Nephron progenitor cell (in vitro differentiated cells): ENCODE data around the gene PHACTR4.

Source experiments
- DNase-seq: peaks from one replicate; pipeline ENCODE4 v3.0.0; 2021
- H3K27ac Mint-ChIP-seq: 2 replicates; pipeline ENCODE4 v1.8.0; 2021; ENCODE audit warnings: mild to moderate bottlenecking, moderate library complexity, mixed read lengths
- H3K27me3 Mint-ChIP-seq: 2 replicates; pipeline ENCODE4 v1.8.0; 2021; ENCODE audit warnings: mild to moderate bottlenecking, low read depth, mixed read lengths; ENCODE audit not compliant: poor library complexity
- H3K36me3 Mint-ChIP-seq: 2 replicates; pipeline ENCODE4 v1.8.0; 2021; ENCODE audit warnings: low read depth, mixed read lengths
- H3K4me1 Mint-ChIP-seq: 2 replicates; pipeline ENCODE4 v1.8.0; 2021; ENCODE audit warnings: mixed read lengths
- H3K4me3 Mint-ChIP-seq: 2 replicates; pipeline ENCODE4 v1.8.0; 2021; ENCODE audit warnings: mild to moderate bottlenecking, moderate library complexity, mixed read lengths
- H3K9me3 Mint-ChIP-seq: 2 replicates; pipeline ENCODE4 v1.8.0; 2021; ENCODE audit warnings: mild to moderate bottlenecking, moderate library complexity, mixed read lengths
- TF ChIP-seq, protein P1 (sequence below): fragments of 200-600 bp; sonication (generic); IDR thresholded peaks from 2 replicates; pipeline ENCODE4 v1.5.0; 2021; ENCODE audit warnings: antibody characterized with exemption

The PHACTR4 gene

DNA sequence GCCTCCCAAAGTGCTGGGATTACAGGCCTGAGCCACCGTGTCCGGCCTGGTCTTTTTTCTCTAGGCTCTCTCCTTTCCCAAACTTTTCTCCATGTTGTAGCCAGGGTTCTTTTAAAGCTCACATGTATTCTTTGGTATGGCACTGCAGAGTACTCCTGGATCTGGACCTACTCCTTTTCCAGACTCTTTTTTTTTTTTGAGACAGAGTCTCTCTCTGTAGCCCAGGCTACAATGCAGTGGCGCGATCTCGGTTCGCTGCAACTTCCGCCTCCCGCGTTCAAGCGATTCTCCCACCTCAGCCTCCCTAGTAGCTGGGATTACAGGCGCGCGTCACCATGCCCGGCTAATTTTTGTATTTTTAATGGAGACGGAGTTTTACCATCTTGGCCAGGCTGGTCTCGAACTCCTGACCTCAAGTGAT lies 41.3 kb upstream of the PHACTR4 start:
- peaks cover 13% of the 10 kb centered on the region for H3K27me3 Mint-ChIP-seq
- peaks cover 16% of the 10 kb centered on the region for H3K36me3 Mint-ChIP-seq
- H3K4me1 Mint-ChIP-seq = peaks cover 20% of the 10 kb centered on the region
- no peaks in the 10 kb centered on the region for H3K9me3 Mint-ChIP-seq
- H3K4me3 Mint-ChIP-seq = peak overlapping the region; percentile 94
- no peak for DNase-seq
- peak overlapping the region; percentile 98 for H3K27ac Mint-ChIP-seq
- TF ChIP-seq, protein P1, sequence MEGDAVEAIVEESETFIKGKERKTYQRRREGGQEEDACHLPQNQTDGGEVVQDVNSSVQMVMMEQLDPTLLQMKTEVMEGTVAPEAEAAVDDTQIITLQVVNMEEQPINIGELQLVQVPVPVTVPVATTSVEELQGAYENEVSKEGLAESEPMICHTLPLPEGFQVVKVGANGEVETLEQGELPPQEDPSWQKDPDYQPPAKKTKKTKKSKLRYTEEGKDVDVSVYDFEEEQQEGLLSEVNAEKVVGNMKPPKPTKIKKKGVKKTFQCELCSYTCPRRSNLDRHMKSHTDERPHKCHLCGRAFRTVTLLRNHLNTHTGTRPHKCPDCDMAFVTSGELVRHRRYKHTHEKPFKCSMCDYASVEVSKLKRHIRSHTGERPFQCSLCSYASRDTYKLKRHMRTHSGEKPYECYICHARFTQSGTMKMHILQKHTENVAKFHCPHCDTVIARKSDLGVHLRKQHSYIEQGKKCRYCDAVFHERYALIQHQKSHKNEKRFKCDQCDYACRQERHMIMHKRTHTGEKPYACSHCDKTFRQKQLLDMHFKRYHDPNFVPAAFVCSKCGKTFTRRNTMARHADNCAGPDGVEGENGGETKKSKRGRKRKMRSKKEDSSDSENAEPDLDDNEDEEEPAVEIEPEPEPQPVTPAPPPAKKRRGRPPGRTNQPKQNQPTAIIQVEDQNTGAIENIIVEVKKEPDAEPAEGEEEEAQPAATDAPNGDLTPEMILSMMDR = no peak

DNA sequence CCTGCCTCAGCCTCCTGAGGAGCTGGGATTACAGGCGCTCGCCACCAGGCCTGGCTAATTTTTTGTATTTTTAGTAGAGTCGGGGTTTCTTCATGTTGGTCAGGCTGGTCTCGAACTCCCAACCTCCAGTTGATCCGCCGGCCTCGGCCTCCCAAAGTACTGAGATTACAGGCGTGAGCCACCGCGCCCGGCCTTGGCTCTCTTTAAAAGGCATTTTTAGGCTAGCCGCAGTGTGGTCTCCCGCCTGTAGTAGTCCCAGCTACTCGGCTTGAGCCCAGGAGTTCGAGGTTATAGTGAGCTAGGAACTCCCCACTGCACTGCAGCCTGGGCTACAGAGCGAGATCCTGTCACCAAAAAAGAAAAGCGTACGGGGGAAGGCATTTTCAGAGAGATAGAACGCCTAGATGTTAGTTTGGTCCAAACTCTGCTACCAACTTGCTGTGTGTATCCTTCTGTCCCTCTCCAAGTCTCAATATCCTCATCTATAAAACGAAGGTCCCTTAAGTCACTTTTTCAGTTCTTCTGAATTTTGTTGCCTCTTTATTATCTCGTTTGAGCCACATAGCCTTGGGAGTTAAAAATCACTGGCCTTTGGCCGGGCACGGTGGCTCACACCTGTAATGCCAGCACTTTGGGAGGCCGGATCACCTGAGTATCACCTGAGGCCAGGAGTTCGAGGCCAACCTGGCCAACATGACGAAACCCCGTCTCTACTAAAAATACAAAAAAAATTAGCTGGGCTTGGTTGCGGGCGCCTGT lies 40.0 kb upstream of the PHACTR4 start:
- DNase-seq = peak; percentile 21
- no peaks in the 10 kb centered on the region for H3K9me3 Mint-ChIP-seq
- H3K27me3 Mint-ChIP-seq = peaks cover 6% of the 10 kb centered on the region
- H3K36me3 Mint-ChIP-seq = peaks cover 22% of the 10 kb centered on the region
- peak overlapping the region; percentile 98 for H3K27ac Mint-ChIP-seq
- peak overlapping the region; percentile 94 for H3K4me3 Mint-ChIP-seq
- TF ChIP-seq, protein P1 = no peak
- H3K4me1 Mint-ChIP-seq = peaks cover 20% of the 10 kb centered on the region

- no peaks in the 10 kb centered on the region for H3K4me1 Mint-ChIP-seq
- H3K27me3 Mint-ChIP-seq = no peaks in the 10 kb centered on the region
- H3K36me3 Mint-ChIP-seq = peaks cover 13% of the 10 kb centered on the region
- H3K9me3 Mint-ChIP-seq = no peaks in the 10 kb centered on the region
- no peak overlapping the region for H3K4me3 Mint-ChIP-seq
- DNase-seq = no peak
- TF ChIP-seq, protein P1 = no peak
- no peak overlapping the region for H3K27ac Mint-ChIP-seq
Measured at GRCh38 chr1:28338897-28339296, 30.6 kb upstream of the PHACTR4 start.

DNA sequence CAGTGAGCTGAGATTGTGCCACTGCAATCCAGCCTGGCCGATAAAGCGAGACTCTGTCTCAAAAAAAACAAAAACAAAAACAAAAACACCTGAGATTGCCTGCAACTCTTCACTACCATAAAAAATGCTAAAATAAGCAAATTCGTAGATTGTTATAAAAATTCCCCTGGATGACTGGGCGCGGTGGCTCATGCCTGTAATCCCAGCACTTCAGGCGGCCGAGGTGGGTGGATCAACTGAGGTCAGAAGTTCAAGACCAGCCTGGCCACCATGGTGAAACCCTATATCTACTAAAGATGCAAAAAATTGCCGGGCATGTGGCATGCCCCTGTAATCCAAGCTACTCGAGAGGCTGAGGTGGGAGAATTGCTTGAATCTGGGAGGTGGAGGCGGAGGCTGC lies 30.0 kb upstream of the PHACTR4 start:
- H3K4me3 Mint-ChIP-seq = no peak overlapping the region
- no peak overlapping the region for H3K27ac Mint-ChIP-seq
- no peak for DNase-seq
- no peaks in the 10 kb centered on the region for H3K9me3 Mint-ChIP-seq
- H3K36me3 Mint-ChIP-seq = peaks cover 9% of the 10 kb centered on the region
- no peaks in the 10 kb centered on the region for H3K27me3 Mint-ChIP-seq
- TF ChIP-seq, protein P1 = no peak
- H3K4me1 Mint-ChIP-seq = no peaks in the 10 kb centered on the region

GRCh38 chr1:28340221-28340974 lies 29.1 kb upstream of the PHACTR4 start:
- peaks cover 6% of the 10 kb centered on the region for H3K36me3 Mint-ChIP-seq
- H3K9me3 Mint-ChIP-seq = no peaks in the 10 kb centered on the region
- no peak for DNase-seq
- no peaks in the 10 kb centered on the region for H3K27me3 Mint-ChIP-seq
- TF ChIP-seq, protein P1 = no peak
- no peak overlapping the region for H3K4me3 Mint-ChIP-seq
- H3K4me1 Mint-ChIP-seq = peaks cover under 1% of the 10 kb centered on the region
- H3K27ac Mint-ChIP-seq = no peak overlapping the region
